OCI-M2 (cell line): ENCODE data around the gene SAA4.
"Not testable (repeated sequence)": the region's sequence is repeated elsewhere in the genome, so short reads cannot be mapped to it uniquely, and the experiment has no call there.

ENCODE experiments used
- DNase-seq: peaks from one replicate; lab custom pipeline; 2025; ENCODE audit not compliant: unreplicated experiment; lab: John Stamatoyannopoulos, UW

Gene SAA4

DNA sequence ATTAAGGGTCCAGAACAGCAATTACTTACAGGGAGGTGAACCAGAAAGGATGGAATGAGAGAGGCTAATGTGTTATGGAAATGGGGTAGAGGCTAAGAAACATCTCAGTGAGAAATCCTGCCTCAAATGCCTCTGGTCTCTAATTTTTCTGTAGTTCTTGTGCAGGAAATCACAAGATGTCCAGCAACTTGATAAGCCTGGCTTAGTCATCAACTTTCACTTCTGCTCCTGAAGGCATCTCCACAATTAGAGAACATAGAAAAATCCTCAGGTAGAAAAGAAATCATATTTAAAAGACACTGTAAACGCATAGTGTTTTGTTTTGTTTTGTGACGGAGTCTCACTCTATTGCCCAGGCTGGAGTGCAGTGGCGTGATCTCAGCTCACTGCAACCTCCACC is 45.2 kb downstream of the SAA4 start:
- DNase-seq, result no peak

DNA sequence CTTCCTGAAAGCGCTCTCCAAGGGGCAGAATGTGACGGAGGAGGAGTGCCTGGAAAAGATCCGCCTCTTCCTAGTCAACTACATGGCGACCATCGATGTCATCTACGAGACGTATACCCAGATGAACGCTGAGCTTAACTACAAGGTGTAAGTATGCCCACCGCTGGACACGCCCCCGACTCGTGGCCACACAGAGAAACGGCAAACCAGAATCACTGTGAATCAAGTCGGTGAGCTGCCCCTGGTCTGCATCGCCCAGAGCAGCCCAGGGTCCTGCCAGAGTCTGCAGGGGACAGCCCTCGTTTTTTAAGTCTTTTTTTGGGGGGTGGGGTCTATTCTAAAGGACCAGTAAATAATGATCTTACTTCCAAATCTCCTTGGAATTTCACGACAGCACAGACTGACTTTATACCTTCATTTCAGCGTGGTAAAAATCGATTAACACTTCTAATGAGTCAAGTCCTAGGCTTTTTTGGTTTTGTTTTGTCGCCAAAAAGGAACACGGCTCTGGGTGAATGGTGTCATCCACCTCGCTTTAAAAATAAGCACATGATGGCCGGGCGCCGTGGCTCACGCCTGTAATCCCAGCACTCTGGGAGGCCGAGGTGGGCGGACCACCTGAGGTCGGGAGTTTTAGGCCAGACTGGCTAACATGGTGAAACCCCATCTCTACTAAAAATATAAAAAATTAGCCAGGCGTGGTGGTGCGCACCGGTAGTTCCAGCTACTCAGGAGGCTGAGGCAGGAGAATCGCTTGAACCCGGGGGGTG is 46.9 kb downstream of the SAA4 start:
- DNase-seq, result not testable (repeated sequence)

DNA sequence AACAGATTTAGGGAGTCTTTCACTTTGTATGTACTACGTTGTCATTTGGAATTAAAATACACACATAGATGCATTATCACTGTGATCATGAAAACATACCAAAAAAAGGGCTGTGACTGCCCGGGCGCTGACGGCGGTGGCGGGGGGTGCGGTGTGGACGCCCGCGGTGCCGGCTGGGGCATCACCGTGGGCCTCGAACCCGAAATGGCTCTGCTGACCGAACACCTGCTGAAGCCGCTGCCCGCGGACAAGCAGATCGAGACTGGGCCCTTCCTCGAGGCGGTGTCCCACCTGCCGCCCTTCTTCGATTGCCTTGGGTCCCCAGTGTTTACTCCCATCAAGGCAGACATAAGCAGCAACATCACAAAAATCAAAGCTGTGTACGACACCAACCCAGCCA is 47.8 kb downstream of the SAA4 start:
- DNase-seq, result no peak
